GM04504 (cell line): Measurements from ENCODE around the gene GAS2.

Source experiments
- DNase-seq: peaks from one replicate; pipeline ENCODE4 v3.0.0-alpha.2; 2012; ENCODE audit warnings: low read depth

The GAS2 gene

DNA sequence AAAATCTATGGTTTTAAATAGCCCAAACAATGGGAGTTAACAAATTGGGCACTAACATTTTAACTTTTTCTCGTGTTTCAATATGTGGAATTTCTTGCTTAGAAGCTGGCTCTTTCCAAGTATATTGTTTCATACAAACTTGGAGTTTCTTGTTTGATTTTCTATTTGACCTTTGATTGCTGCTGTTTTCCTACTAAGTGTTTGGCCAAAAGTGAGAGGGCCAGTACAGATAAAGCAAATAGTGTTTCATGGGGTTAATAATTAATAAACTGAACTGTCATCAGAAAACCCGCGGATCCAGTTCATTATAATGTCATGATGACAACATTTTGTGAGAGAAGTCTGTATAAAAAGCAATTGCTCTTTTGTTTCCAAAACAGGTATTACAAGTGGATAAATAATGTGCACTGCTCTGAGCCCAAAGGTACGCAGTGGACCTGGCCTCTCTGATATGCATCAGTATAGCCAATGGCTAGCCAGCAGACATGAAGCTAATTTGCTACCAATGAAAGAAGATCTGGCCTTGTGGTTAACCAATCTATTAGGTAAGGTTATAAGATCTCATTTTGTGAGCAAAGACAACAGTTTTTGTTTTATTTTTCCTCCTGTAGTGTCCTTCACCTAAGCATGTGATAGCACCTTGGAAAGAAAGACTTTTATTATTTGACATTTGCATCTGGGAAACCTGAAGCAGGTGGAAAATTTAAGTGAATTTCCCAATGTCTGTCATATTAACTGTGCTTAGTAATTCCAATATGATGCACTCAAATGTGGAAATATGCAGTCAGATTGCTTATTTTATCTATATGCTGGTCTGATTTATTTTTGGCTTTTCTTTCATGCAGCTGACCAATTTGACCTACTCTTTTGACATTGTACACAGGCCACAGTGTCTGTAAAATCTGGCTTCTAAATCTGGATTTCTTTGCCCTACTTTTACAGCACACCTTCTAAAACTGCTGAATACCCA is 8.3 kb downstream of the GAS2 start:
- no peak for DNase-seq

DNA sequence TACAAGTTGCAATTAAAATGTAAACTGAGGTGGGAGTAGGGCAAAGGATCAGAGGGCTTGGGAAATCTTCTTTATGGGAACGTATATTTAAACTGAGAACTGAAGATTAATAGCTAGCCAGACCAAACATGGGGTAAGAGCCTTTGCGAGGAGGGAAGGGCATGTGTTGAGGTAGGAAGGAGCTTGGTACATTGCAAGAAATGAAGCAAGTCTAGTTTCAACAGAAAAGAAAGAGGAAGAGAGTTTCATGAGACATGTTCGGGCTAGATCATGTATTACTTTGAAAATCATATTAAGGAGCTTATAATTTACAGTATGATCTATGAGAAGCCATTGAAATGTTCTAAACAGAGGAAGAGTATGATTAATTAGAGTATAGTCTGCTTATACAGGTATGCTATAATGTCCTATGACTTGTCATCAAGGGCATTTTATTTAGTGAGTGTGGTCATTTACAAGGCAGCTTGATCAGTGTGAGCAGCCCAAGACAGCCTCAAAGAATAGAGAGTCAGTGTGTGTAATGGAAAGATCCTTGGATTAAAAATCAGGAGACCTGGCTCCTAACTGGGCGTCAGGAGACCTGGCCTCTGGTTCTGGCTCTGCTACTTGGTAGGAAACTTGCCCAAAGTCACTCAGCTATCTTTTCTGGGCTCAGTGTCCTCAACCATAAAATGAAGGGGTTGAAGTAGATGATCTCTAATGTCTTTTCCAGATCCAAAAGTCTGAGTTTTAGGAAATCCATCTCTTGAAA is 10.9 kb downstream of the GAS2 start:
- no peak for DNase-seq

DNA sequence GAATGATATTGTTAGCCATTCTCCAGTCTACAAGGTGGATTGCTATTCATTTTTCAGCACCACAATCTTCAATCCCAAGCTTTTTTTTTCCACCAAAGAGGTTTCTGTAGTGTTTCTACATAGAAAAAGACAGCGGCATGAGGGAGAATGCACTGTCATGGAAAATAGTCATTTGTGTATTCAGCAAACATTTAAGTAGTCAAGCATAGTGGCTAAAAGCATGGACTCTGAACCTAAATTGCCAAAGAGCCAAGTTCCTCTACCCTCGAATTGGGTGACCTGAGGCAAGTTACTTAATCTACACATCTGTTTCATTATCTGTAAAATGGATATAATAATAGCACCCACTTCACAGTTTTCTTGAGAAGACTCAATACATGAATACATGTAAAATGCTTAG is 14.2 kb downstream of the GAS2 start:
- DNase-seq: no peak

DNA sequence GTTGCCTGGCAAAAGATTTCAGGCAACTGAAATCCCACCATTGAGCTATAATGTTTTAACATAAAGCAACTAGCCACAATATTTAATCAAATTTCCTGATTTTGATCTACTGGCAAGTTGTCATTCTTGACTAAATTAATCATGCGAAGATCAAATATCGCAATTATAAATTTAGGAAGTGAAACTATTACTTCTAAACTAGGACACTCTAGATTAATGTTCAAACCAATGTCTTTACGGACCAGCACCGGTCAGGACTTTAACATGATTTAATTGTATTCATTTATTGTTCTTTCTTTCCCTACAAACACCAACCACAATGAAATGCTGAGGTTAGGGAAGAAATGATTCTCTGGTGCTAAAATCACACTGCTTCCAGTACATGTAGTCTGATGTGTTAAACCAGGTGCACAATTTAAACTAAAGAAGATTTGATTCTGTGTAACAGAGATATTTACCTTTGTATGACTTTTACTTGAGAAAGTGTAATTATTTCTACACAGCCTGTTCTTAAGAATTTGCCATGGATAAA is 14.9 kb downstream of the GAS2 start:
- no peak for DNase-seq

DNA sequence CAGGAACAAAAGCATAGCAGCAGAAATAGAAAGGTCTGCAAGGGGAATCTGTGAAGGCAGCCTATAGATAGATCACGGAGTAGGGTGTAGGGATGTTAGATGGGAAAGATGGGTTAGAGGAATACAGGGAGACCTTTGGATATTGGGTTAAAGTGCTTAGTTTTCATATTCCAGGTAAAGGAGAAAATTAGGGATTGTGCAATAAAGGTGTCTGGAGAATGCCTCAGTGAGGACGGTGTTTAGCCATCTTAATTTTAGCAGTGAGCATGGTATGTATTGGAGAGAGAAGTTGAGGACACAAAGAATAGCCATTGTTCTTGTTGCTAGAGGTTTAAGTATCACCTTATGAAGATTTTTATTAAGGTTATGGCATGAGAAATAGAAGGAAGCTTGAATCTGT is 17.7 kb downstream of the GAS2 start:
- DNase-seq: no peak

DNA sequence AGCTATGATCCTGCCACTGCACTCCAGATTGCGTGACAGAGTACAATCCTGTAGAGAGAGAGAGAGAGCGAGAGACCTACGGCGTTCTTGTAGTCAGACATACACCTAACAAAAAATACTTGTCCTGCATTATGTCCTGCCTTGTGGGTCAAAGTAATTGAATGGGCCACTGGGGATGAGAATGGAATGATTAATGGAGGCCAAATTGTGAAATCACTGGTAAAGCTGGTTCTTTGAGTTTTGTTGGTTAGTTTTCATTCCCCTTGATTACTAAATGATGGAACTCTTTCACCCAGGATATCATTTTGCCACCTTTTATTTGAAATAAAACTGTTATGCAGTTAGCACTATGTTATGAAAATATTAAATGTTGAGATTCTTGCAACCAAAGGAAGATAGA is 18.7 kb downstream of the GAS2 start:
- no peak for DNase-seq

DNA sequence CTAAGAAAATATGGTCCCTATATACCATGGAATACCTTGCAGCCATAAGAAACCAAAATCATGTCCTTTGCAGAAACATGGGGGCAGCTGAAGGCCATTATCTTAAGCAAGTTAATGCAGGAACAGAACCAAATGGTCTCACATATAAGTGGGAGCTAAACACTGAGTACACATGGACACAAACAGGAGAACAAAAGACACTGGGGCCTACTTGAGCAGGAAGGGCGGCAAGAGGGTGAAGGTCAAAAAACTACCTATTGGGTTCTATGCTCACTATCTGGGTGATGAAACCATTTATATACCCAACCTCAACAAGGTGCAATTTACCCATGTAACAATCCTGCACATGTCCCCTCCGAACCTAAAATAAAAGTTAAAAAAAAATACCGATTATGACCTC is 22.5 kb downstream of the GAS2 start:
- no peak for DNase-seq

DNA sequence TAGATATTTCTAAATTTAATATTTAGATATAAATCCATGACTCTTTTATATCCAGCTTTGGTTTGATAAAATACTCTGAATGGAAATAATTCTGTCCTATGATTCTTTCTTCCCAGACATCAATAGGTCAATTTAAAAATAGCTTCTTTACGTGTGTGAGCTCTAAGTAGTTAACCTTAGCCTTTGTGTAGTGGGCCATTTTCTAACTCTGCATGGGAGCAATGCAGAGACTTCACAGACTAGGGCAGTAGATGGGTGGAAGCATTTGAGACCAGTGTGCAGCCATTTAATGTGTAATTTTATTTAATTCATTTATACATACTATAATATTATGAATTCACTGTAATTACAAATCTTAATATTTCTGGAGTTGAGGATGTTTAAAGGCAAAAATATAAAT is 23.8 kb downstream of the GAS2 start:
- DNase-seq: no peak

DNA sequence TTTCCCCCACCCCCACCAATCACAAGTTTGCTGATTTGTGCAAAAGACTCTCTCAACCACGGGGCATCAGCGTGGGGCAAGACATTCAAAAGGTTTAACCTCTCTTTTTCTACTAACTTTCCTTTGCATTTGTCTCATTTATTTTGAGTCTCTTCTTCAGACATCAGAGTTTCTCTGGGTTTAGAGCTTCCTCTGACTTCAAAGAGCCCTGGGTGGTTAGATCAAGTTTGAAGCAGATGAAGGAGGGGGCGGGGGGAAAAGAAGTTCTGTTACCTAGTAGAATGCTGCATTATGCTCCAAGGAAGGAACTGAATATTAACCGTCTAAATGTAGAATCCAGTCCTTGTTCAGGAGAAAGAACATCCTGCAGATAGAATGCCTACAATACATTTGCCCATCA is 24.5 kb downstream of the GAS2 start:
- no peak for DNase-seq

DNA sequence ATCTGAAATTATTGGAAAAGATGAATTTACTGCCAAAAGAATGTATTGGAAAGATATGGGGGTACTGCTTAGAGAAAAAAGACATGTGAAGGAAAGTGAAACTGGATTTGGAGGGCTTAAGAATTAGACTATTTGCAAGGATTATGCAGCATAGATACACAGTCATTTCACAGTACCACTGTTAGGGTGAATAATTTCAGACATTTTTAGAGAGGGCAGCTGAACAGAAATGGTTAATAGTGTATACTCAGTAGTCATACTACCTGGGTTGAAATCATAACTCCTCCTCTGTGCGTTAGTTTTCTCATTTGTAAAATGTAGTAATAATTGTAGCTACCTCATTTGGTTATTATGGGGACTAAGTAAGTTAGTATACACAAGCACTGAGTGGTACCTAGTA is 33.0 kb downstream of the GAS2 start:
- no peak for DNase-seq

DNA sequence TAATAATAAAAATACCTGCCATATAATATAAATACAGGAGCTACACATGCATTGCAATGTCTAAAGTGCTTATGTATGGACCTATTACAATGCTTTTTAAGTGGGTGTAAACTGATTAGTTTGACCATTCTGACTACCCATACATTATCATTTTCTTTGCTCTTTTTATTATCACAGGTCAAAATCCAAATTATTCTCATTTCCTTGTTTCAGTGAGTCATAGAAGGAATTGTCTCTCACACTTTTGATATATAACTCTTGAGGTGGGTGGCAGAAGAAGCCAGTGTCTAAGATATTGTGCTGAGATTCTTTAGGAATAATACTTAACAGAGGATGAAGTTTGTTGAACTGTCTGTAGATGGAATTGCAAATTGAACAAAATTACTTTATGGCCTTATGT is 35.6 kb downstream of the GAS2 start:
- no peak for DNase-seq

DNA sequence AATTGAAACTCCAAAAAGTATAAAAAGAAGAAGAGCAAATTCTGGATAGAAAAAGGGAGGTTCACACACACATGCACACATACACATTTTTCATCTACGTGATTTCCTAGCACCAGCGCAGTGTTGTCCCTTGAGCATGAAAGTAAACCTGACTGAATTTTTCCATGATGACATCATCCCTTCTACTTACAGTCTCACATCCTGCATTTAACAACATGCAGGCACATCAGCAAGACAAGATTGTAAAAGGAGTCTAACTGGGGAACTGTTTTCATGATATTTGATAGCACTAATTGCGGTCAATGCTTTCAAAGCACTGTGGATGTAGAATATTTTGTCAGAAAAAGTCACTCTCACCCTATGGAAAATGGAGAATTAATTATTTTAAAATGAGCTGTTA is 36.6 kb downstream of the GAS2 start:
- DNase-seq: no peak

DNA sequence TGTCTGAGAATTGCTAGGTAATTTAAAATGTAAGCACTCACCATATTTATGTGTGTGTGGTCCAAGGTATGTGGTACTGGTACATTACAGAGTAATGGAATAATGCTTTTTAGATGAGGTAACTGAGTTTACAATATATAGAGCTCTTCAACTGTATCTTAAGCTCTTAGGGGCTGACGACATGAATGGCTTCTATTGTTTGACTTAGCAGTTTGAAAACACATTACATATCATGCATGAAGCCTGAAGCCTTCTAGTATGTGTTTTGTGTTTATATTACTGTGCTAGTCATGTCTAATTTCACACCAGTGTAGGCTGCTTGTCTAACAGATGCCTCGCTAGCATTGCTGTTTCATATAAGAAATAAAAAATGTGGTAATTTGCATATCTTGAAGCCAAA is 37.2 kb downstream of the GAS2 start:
- no peak for DNase-seq

DNA sequence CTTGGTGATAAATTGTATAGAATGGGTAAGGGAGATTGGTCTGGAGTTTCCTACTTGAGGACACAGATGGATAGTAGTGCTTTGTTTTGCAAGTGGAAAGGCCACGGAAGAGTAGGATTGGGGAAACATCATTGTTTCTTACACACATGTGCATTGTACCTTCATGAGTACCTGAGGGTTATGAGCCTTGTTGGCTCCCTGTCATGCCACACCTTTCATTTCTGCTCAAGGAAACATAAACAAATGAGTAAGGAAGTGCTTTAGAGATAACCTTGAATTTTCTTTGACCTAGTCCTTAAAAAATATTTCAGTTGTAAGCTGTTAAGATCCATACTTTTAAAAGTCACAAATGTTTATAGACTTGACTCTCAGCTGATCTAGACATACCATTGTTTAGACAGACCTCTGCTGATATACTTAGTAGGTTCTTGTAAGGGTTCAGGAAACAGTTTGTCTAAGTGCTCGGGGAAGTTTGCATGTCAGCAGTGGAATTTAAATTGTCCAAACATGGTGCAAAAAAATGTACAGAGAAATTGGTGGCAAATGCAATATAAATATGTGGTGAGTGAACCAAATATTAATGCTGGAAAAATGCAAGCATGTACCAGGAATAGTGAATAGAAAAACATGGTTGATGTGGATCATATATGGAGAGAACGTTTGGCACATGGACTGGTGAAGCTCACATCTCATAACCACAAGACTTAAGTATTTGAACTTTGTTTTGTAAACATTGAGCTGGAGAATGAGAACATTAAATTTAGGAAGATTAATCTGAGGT is 40.9 kb downstream of the GAS2 start:
- DNase-seq: no peak

DNA sequence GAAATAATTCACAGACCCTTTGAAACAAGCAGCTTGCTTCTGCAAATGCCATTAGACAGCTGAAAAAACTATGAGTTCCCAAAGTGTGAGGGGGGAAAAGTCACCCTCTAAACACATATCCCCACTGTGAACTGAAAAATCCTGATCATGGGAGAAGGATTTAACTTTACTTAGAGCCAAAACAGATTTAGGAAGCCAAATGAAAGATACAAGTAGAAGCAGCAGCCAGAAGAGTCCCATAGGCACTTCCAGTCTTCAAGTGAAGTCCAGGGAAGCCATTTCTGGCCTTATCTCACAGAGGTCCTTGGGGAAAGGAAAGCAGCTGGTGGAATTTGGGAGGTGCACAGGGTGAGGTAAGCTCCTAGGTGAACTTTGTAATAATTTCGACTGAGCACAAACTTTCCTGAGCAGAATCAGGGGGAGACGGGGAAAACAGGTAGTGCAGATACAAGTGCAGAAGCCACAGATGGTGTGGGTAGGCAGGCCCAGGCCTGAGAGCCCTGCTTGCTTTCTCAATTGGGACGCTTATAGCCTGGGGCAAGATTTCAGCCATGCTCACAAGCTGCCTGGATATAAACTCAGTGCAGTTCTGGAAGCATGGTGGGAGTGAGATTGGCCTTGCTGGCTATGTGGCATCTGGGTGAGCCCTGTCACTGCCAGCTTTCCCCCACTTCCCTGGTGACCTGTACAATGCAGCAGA is 44.8 kb downstream of the GAS2 start:
- no peak for DNase-seq

DNA sequence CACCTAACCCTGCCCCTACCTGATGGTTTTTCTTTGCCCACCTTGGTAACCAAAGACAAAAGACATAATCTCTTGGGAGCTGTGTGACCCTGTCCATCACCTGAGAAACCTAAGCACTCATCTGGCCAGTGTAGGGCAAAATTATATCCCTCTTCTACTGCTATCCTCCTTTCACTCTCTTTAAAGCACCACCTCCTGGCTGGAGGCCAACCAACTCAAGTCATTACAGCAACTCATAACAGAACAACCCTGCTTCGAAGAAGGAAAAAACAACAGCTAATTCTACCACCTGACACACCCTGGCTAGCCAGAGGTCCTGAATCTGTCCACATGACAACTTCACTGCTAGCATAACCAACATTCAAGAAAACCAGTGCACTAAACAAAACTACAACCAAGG is 45.5 kb downstream of the GAS2 start:
- no peak for DNase-seq

DNA sequence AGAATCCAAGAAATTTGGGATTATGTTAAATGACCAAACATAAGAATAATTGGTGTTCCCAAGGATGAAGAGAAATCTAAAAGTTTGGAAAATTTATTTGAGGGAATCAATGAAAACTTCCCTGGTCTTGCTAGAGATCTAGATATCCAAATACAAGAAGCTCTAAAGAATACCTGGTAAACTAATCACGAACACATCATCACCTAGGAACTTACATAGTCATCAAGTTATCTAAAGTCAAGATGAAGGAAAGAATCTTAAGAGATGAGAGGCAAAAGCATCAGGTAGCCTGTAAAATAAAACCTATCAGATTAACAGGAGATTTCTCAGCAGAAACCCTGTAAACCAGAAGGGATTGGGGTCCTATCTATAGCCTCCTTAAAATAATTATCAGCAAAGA is 46.9 kb downstream of the GAS2 start:
- DNase-seq: no peak

DNA sequence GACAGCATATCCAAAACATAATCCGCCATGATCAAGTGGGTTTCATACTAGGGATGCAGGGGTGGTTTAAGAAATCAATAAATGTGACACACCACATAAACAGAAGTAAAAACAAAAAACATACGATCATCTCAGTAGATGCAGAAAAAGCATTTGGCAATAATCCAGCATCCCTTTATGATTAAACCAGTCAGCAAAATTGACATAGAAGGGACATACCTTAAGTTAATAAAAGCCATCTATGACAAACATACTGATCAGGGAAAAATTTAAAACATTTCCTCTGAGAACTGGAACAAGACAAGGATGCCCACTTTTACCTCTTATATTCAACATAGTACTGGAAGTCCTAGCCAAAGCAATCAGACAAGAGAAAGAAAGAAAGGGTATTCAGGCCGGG is 49.6 kb downstream of the GAS2 start:
- no peak for DNase-seq

DNA sequence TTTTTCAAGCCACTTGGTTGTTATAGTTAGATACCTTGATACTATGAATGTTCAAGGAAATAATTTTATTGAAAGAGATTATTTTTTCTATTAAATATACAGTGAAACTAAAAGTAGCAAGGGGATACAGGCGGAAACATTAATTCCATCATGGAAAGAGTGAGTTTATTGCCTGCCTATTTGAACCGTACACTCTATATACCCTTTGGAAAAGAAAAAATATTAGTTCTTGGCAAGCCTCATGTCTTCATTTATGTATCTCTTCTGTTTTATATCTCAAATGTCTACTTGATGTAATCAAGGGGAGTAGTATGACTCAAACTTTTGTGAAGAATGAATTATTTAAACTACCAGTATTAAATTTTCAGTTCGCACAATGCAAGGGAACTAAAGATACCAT is 54.0 kb downstream of the GAS2 start:
- DNase-seq: no peak

DNA sequence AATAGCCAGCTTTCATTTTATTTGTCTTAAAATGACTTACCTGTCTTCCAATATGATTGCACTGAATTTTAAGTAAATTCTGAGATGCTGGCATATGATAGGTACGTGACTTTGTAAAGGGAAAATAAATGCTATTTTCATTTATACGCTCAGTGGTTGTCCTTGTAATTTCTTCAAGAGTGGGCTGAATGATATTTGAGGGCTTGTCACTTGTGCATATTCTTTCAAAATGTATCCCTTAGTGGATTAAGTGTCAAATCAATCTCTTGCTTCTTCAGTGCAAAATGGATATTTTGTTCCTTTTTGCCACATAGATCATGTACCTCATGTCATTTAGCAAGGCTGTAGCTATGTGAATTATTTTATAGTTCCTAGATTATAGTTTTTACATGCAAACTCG is 56.9 kb downstream of the GAS2 start:
- no peak for DNase-seq

DNA sequence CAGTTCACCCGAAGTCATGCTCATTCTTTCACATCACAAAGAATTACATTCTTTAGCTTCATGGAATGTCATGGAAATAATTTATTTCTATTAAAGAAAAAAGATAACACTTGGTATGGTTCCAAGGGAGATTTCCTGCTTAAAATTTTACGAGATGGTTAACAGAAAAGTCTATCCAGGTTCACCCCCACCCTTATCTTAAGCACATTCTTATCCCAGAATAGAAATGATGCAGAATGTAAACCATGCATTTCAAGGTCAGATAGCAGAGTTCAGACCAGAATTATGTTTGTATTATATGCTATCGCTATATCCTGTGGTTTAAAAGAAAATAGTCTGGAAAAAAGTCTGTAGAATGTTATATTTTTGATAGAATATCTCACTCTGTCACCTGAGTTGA is 58.7 kb downstream of the GAS2 start:
- DNase-seq: no peak
